Posterior vena cava (tissue), 2 donors: ENCODE data around the gene TCF7L1. TPM values are rescaled to one million over a fixed set of nuclear protein-coding genes. Genes with fewer than 3 reads are reported as not detected.
A peak's percentile ranks its signal among the peaks of the same experiment; 100 is the strongest.
"Not testable (repeated sequence)": the region's sequence is repeated elsewhere in the genome, so short reads cannot be mapped to it uniquely, and the experiment has no call there.

Experiments
- DNase-seq: peaks from one replicate; pipeline ENCODE4 v3.0.0-alpha.2; 2020; ENCODE audit warnings: low spot score
- intact Hi-C, 2 donors: fragments of 100-400 bp; cut with DNase I; formaldehyde crosslinking; loops; one replicate each; pipeline versions ENCODE4 v1.14.1 to v1.14.2; 2022 to 2023
- total RNA-seq, 2 donors: library from RNA; stranded (reverse); fragmentation: NEBNext Ultra II Directional; extraction: Animal tissue kit (Norgen Biotek cat#: 25700); gene quantifications; one replicate each; pipeline ENCODE4 v1.2.1, GENCODE V29; 2021
- donor health status: DM: yes; HTN: yes; CAD: no.
- donor health status: DM: yes; HTN: yes; CAD: no.

The TCF7L1 gene
- total RNA-seq, 2 donors from 2014 or later, result 23.1 to 25.9 TPM

DNA sequence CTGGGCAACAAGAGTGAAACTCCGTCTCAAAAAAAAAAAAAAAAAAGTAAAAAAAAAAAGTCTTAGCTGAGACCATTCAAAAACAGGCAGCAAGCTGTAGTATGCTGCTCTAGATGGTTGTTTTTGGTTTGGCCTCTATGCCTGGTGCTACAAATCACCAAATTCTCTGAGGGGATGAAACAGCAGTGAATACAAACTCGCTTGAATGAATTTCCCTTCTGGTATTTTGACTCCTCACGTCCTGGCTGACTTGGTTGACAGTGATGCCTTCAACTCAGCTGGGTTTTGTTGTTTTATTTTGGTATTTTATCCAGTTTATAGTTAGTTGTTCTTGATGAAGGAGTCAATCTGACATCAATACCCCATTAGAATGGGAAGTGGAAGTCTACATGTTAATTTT lies 3.3 kb upstream of the TCF7L1 start:
- no peak for DNase-seq
- intact Hi-C loops, result loop anchor here (5.0 to 10.0 kb wide), 2 partner anchors 145 to 157 kb away; no protein-coding TSS in a partner anchor

DNA sequence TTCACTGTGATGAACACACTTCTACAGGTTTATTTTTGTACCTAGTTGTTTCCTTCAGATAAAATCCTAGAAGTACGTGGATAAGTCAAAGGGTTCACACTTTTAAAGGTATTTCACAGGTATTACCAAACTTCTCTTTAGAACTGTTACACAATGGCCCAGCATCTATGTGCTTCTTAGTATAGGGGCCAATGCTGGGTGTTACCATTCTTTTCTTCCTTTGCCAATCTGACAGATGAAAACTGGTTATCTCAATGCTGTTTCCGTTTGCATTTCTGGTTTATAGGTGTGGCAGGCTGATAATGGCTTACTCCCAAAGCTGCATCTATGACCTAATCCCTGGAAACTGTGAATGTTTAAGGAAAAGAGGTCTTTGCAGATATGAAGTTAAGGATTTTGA lies 2.8 kb upstream of the TCF7L1 start:
- intact Hi-C loops, result loop anchor here (5.0 to 10.0 kb wide), 2 partner anchors 144 to 157 kb away; no protein-coding TSS in a partner anchor

DNA sequence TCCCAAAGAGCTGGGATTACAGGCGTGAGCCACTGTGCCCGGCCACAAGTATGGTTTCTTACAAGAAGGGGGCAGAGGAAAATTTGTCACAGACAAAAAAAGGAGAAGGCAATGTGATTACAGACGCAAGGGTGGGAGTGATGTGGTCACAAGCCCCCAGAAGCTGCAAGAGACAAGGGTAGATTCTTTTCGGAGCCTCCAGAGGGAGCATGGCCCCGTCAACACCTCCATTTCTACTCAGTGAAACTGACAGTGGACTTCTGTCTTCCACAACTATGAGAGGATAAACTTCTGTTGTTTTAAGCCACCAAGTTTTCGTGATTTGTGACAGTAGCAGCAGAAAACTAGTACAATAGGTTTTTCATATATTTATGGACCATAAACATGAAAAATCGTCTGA lies 2.1 kb upstream of the TCF7L1 start:
- DNase-seq, result no peak
- intact Hi-C loops, result loop anchor here (5.0 to 10.0 kb wide), 2 partner anchors 144 to 156 kb away; no protein-coding TSS in a partner anchor

More for the DNA sequence above, 2.8 kb upstream of the TCF7L1 start:
- DNase-seq, result no peak

DNA sequence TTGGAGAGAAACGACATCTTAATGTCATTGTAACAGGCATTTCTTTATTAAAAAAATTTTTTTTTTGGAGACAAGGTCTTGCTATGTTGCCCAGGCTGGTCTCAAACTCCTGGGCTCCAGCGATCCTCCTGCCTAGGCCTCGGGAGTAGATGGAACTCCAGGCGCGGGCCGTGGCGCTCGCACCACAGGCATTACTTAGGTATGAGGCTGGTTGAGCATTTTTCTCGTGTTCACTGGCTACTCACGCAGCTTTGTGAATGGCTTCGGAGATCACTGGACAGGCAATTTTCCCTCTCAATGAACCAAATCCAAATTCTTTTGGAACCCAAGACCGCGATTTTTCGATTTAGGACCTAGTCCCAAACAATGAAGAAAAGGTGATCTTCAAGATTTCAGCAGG lies 795 bp upstream of the TCF7L1 start:
- intact Hi-C loops, result loop anchor here (5.0 to 10.0 kb wide), 2 partner anchors 142 to 155 kb away; no protein-coding TSS in a partner anchor
- no peak for DNase-seq

DNA sequence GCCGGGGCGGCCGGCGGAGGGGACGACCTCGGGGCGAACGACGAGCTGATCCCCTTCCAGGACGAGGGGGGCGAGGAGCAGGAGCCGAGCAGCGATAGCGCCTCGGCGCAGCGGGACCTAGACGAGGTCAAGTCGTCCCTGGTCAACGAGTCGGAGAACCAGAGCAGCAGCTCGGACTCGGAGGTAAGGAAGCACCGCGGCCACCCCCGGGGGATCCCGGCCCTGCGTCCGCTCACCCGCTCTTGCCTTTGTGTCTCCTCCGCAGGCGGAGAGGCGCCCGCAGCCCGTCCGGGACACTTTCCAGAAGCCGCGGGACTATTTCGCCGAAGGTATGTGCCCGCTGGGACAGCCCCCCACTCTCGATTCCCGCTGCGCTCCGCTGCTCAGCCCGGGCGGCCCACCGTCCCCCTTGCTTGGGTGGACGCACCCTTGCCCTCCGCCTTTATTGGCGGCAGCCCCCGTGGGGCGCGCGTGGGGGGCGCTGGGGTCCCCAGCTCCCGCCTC lies 611 bp downstream of the TCF7L1 start:
- peak; percentile 88 for DNase-seq
- intact Hi-C loops, result loop anchor here (5.0 to 10.0 kb wide), 2 partner anchors 141 to 153 kb away; no protein-coding TSS in a partner anchor

DNA sequence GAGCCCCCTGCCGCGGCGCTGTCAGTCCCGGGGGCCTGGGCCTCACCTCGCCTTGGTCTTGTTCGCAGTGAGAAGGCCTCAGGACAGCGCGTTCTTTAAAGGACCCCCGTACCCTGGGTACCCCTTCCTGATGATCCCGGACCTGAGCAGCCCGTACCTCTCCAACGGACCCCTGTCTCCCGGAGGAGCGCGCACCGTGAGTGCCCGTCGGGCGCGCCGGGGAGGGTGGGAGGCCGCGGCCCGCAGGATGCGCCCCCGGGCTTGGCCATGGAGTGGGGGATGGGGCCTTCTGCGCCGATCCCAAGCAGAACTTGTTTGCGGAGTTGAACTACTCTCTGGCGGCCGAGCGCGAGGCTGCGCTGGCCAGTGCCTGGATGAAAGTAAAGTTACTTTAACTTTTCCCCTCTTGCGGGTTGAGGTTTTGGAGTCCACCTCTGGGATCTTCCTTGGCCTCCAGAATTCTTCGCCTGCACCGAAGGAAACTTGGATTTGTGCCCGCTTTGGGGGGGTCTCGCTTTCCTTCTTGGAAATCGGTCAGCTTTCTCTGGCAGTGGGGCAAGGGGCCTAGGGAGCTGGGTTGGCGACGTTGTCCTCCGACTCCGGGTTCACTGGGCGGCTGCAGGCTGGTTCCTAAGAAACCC lies 1.2 kb downstream of the TCF7L1 start:
- intact Hi-C loops, result loop anchor here (5.0 to 10.0 kb wide), 2 partner anchors 140 to 153 kb away; no protein-coding TSS in a partner anchor
- peak; percentile 88 for DNase-seq

DNA sequence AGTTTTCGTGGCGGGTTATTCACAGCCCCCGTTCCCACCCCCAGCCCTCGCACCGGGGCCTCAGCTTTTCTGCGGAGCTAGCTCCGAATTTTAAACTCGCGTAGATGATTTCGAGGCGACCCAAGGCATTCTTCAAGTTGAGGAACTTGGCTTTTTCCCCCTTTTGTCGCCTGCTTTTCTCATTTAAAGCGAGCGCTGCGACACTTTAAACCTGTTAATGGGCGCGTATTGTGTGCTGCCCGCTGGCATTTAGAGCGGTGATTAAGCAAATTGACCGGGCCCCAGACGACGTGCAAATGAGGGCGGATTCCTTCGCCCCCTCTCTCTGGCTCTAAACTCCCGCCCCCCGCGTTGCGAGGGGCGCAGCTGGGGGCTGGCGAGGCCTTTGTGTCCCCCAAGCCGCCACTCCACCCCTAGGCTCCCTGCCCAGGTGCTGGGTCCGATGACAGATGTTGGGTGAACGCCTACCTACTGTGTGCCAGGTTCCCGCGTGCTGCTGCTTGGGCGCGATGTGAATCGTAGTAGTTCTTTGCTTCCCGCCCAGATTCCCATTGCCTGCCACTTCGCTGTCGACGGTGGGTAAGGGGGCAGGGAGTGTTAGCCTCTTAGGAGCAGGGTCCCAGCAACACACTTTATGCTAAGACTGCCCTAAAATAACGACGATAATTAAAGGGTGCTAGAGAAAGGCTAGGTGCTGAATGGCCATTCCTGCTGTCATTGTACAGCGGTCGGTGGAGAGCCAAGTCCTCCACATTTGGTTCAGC lies 1.9 kb downstream of the TCF7L1 start:
- intact Hi-C loops, result loop anchor here (5.0 to 10.0 kb wide), 2 partner anchors 140 to 152 kb away; no protein-coding TSS in a partner anchor
- no peak for DNase-seq

DNA sequence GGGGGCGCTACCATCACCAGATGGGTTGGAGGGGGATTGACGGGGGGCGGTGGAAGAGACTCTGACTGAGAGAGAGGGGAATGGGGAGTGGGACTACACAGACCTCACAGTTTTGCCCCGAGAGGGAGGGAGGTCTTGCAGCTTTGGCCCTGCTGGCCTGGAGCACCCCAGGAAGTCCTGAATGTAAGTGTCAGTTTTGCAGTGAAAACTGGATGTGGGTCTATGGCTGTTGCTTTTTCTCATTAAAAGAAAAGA lies 2.4 kb downstream of the TCF7L1 start:
- intact Hi-C loops, result loop anchor here in 1 of 2 donors (10.0 kb wide), 1 partner anchor 139 kb away; no protein-coding TSS in a partner anchor
- DNase-seq, result no peak

DNA sequence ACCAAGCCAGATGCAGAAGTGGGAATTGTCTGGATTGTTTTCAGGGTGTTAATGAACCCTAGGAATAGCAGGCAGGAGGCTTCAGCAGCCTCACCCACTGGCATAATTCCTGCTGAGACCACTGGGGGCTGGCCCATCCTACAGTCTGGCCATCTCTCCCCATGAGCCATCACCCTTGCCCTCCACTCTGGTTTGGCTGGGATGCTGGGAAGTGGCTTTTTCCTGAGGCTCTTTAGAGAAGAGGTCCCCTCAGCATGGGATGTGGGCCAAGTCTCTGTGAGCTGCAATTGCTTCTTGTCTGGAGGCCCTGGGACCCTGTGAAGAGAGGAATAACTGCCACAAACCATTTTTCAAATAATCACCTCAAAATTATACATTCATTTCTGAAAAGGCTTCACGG lies 4.0 kb downstream of the TCF7L1 start:
- intact Hi-C loops, result loop anchor here in 1 of 2 donors (10.0 kb wide), 1 partner anchor 138 kb away; no protein-coding TSS in a partner anchor
- DNase-seq, result no peak

DNA sequence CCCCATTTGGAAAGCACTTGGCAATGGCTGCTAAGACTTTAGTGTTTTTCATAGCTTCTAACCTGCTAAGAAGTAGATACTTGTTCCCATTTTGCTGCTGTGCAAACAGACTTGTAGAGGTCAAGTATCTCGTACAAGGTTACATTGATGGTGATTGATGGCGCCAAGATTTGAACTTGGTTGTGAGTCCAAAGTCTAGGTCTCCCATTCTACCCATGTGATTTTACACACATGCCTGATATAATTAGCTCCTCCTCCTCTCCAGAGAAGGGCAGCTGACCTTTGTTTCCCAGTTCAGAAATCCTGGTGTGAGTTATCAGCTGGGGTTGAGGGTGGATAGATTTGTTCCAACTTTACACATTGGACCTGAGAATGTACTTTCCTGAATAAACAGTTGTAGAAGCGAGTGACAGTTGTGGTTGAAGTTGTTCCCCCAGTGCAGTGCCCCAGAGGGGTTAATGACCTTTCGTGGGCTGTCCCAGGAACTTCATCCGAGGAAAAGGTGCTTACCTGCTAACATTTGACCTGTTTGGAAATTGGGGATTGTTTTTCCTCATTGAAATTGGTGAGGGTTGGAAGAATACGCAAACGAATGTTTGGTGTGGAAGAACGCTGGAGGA lies 10.4 kb downstream of the TCF7L1 start:
- intact Hi-C loops, result no loop called here
- DNase-seq, result no peak

DNA sequence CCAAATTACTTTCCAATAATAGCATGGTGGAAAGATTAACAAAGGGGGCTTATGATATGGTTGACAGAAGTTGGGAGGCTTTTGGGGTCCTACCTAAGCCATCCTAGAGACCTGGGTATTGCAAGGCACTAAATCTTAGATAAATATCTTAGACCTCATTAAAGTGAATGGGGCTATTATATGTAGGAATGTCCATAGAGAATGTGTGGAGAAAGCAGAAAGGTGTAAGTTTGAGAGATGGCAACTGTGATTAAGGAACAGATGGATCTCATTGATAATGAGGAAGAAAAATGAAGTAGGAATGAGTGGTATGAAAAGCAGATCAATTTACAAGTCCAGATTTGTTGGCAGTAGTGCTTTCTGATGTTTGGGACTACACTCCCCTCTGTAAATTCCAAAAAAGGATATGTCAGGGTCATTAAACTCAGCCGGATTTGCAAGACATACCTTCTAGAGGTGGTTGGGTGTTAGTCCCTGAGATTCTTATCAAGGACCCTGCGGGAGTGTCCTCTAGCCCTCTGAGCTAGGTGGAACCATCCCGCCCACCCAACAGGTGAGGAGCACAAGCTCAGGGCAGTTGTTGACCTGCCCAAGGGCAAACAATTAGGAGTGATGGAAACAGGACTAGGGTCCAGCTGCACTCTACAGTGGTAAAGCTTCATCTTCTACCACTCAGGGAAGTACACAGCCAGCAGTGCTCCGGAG lies 12.1 kb downstream of the TCF7L1 start:
- no peak for DNase-seq
- intact Hi-C loops, result no loop called here

DNA sequence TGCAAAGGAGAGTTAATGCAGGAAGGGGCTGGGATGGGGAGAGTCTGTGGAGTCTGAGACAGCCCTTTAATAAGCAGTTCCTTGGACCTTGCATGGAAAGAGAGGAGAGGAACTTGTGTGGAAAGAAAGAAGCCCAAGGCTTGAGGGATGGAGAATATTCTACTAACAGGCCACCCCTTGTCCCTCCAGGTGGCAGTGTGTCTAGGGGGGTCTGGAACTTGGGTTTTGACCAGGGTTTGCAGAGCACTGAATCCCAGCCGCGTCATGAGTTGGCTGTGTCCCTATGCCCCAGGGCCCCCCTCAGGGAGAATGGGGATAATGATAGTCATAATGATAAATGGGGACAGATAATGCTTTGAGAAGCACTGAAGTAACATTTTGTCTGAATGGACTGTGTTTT lies 15.0 kb downstream of the TCF7L1 start:
- intact Hi-C loops, result no loop called here

DNA sequence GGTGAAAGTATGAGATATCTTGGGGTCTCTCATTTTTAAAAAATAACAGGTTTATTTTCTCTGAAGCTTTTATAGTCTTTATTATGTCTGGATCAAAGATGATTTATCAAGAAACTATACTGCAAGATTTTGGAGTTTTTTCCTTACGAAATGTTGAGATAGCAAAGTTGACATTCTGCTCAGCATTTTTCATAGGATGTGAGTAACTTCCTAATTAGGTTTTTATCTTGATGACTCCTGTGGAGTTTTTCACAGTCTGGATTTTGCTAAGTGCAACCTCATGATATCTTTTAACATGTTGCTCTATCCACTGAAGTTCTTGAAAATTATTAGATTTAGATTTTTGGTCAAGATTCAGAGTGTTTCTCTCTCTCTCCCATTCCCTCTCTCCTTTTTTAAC lies 17.8 kb downstream of the TCF7L1 start:
- DNase-seq, result no peak
- intact Hi-C loops, result no loop called here

More for the DNA sequence above, 15.0 kb downstream of the TCF7L1 start:
- DNase-seq, result no peak

DNA sequence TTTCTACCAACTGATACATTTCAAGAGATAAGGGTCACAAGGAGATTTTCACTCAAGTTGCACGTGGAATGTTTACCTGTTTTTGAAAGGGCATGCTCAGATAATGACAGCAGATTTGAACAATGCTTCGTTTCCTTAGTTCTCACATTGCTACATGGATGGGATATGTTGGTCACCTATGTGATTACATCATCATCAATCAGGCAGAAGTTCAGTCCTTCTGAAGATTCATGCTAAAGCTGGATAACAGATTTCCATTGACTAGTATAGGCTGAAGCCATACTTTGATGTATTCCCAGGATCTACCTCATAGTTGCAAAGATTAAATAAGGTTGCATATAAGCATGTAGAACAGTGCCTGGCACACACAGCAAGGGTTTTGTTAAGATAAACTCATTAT lies 19.7 kb downstream of the TCF7L1 start:
- no peak for DNase-seq
- intact Hi-C loops, result no loop called here

DNA sequence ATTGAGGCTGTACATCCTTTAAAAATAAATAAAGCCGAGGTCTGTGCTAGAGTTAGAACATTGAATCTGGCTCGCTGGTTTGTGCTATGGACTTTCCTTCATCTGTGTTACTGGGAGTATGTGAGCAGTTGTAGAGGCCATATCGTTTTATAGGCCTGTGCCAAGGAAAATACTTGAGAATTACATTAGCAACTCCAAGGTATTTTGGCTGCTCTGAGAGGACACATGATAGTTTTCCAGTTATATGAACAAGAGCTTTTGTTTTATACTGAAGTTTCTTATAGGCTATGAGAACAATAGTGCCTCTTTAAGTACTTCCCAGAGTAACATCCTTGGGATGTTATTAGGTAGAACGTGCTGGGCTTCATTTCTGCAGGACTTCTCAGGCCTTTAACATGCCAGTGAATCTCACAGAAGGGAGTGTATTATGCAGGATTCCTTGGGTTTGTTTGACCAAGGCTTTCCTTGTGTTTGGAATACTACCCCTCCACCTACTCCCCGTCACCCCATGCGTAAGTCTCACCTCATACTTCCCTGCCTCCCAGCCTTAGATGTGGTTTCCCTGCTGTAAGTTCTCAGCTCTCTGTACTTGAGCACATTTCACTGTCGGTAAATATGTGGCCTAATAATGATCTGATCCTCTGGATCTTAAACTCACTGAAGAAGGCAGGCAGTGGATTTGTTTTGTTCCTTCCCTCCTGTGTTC lies 21.0 kb downstream of the TCF7L1 start:
- no peak for DNase-seq
- intact Hi-C loops, result no loop called here

DNA sequence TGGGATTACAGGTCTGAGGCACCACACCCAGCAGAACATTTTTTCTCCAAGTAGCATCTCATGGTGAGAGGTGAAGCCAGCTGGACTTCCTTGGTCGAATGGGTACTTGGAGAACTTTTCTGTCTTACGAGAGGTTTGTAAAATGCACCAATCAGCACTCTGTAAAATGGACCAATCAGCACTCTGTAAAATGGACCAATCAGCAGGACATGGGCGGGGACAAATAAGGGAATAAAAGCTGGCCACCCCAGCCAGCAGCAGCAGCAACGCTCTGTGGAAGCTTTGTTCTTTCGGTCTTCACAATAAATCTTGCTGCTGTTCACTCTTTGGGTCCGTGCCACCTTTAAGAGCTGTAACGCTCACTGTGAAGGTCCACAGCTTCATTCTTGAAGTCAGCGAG lies 21.9 kb downstream of the TCF7L1 start:
- intact Hi-C loops, DNase-seq: not testable (repeated sequence)

DNA sequence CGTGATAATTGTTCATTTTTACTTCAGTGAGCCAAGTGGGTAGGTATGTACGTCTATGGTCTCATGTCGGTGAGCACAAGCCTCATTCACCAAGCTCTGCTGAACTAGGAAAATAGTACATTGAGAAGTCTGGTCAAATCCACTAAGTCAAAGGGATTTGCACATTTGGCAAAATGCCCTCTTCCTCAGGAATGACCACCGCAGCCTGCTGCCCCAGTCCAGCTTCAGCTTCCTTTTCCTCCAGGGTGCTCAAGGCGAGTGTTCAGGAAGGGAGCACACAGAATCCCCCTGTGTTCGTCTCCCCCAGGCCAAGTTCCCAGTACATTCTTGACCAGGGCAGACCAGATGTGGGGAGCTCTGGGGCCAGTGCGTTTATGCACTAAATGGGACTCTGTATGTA lies 23.0 kb downstream of the TCF7L1 start:
- DNase-seq, result no peak

DNA sequence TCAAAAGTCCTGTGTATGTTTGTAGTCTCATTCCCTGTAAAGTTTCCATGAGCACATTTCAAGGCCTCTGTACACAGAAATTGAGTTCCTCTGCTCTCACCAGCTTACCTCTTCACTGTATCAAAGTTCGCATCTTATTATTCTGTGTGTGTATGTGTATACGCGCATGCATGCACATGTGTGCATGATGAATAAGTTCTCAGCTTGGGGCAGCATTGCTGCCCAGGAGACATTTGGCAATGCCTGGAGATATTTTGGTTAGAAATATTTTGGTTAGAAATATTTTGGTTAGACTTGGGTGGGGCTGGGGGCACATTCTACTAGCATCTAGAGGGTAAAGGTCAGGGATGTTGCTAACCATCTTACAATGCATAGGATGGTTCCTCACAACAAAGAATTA lies 23.4 kb downstream of the TCF7L1 start:
- no peak for DNase-seq
- intact Hi-C loops, result no loop called here

More for the DNA sequence above, 23.0 kb downstream of the TCF7L1 start:
- intact Hi-C loops, result no loop called here

DNA sequence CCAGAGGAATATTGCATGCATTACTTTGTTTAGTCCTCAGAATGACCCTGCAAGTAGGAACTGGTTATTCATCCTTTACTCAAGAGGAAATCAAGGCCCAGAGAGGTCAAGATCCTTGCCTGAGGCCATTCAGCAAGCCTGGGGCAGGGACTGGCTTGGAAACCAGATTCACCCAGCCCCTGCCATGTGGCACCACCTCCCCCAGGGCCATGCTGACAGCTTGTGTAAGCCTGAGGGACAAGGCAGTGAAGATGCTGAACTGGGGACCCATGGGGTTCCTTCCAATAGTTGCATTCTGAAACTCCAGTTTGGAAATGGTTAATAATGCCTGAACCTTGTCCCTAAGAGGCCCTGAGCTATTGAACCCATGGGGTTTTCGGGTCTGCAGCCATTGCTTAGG lies 24.2 kb downstream of the TCF7L1 start:
- intact Hi-C loops, result no loop called here

More for the DNA sequence above, 24.2 kb downstream of the TCF7L1 start:
- DNase-seq, result no peak
